ENCODE data around the gene RAB15.

The RAB15 gene

GRCh38 chr14:64960762-64961276 lies 11.3 kb downstream of the RAB15 start:
- H3K4me3 ChIP-seq, result no peak overlapping the region
- H3K27ac ChIP-seq, result no peak overlapping the region

GRCh38 chr14:64958743-64959142 lies 13.4 kb downstream of the RAB15 start:
- H3K4me3 ChIP-seq, result no peak overlapping the region
- H3K27ac ChIP-seq, result no peak overlapping the region

- H3K27ac ChIP-seq, result no peak overlapping the region
These were observed 13.9 kb downstream of the RAB15 start for GRCh38 chr14:64958201-64958600.

GRCh38 chr14:64956697-64957406 lies 15.3 kb downstream of the RAB15 start:
- no peak overlapping the region for H3K27ac ChIP-seq
- no peak overlapping the region for H3K4me3 ChIP-seq

More at GRCh38 chr14:64958201-64958600, 13.9 kb downstream of the RAB15 start:
- H3K4me3 ChIP-seq, result no peak overlapping the region

- Histone ChIP-seq H3K4me3 (no peak overlapping the region), H3K27ac (no peak overlapping the region)
These were observed 16.8 kb downstream of the RAB15 start for GRCh38 chr14:64955297-64955696.

- H3K27ac ChIP-seq, result no peak overlapping the region
- H3K4me3 ChIP-seq, result no peak overlapping the region
These were observed 17.5 kb downstream of the RAB15 start for GRCh38 chr14:64954491-64955240.

GRCh38 chr14:64953661-64954060 lies 18.5 kb downstream of the RAB15 start:
- no peak overlapping the region for H3K4me3 ChIP-seq
- H3K27ac ChIP-seq, result no peak overlapping the region

- H3K4me3 ChIP-seq, result no peak overlapping the region
- no peak overlapping the region for H3K27ac ChIP-seq
These were observed 18.9 kb downstream of the RAB15 start for GRCh38 chr14:64953310-64953654.

GRCh38 chr14:64952598-64953309 lies 19.4 kb downstream of the RAB15 start:
- H3K4me3 ChIP-seq, result no peak overlapping the region
- H3K27ac ChIP-seq, result no peak overlapping the region

GRCh38 chr14:64951724-64952123 lies 20.4 kb downstream of the RAB15 start:
- Histone ChIP-seq H3K4me3 (no peak overlapping the region), H3K27ac (no peak overlapping the region)

GRCh38 chr14:64951291-64951690 lies 20.8 kb downstream of the RAB15 start:
- H3K4me3 ChIP-seq, result no peak overlapping the region
- no peak overlapping the region for H3K27ac ChIP-seq

- H3K27ac ChIP-seq, result no peak overlapping the region
- no peak overlapping the region for H3K4me3 ChIP-seq
These were observed 21.2 kb downstream of the RAB15 start for GRCh38 chr14:64950889-64951288.

GRCh38 chr14:64948612-64949210 lies 23.4 kb downstream of the RAB15 start:
- no peak overlapping the region for H3K4me3 ChIP-seq
- H3K27ac ChIP-seq, result no peak overlapping the region

GRCh38 chr14:64947710-64948611 lies 24.2 kb downstream of the RAB15 start:
- Histone ChIP-seq H3K4me3 (no peak overlapping the region), H3K27ac (no peak overlapping the region)

- Histone ChIP-seq H3K4me3 (no peak overlapping the region), H3K27ac (no peak overlapping the region)
These were observed 25.7 kb downstream of the RAB15 start for GRCh38 chr14:64946310-64947045.

- H3K4me3 ChIP-seq, result no peak overlapping the region
These were observed 26.5 kb downstream of the RAB15 start for GRCh38 chr14:64945431-64946178.

GRCh38 chr14:64944861-64945260 lies 27.3 kb downstream of the RAB15 start:
- H3K27ac ChIP-seq, result no peak overlapping the region
- no peak overlapping the region for H3K4me3 ChIP-seq

More at GRCh38 chr14:64945431-64946178, 26.5 kb downstream of the RAB15 start:
- H3K27ac ChIP-seq, result no peak overlapping the region

- H3K27ac ChIP-seq, result peak overlapping the region in 3 of 21 experiments; percentile 22 to 68 (median 63)
- no peak overlapping the region for H3K4me3 ChIP-seq
These were observed 28.1 kb downstream of the RAB15 start for GRCh38 chr14:64944041-64944440.

Data from skin epidermis (tissue), 12 donors.